ENCODE measurements around the gene PAPLN.

DNA sequence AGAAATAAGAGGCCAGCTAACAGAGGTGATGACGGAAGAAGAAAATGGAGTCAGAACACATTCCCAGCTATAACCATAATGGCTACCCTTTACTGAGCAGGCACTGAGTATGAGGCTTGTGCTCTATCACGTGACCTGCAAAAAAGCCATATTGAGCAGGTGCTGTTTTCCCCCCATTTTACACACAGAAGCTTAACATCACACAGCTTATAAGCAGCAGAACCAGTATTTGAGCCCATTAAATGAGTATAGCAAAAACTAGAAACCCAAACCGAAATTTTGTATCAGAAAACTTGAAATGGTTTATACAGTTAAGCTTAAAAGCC is 28.4 kb downstream of the PAPLN start:
- TF ChIP-seq, protein P1, sequence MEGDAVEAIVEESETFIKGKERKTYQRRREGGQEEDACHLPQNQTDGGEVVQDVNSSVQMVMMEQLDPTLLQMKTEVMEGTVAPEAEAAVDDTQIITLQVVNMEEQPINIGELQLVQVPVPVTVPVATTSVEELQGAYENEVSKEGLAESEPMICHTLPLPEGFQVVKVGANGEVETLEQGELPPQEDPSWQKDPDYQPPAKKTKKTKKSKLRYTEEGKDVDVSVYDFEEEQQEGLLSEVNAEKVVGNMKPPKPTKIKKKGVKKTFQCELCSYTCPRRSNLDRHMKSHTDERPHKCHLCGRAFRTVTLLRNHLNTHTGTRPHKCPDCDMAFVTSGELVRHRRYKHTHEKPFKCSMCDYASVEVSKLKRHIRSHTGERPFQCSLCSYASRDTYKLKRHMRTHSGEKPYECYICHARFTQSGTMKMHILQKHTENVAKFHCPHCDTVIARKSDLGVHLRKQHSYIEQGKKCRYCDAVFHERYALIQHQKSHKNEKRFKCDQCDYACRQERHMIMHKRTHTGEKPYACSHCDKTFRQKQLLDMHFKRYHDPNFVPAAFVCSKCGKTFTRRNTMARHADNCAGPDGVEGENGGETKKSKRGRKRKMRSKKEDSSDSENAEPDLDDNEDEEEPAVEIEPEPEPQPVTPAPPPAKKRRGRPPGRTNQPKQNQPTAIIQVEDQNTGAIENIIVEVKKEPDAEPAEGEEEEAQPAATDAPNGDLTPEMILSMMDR (IDR thresholded peaks at IDR 0.05; ENCODE audit: low read length) = no peak
- TF ChIP-seq EZH2 (IDR thresholded peaks at IDR 0.05; ENCODE audit: borderline replicate concordance, low read length) = no peak
